Right lobe of liver (tissue), 6 donors: ENCODE results near the gene CITED2. TPM values are rescaled to one million over a fixed set of nuclear protein-coding genes. Genes with fewer than 3 reads are reported as not detected.

Experiments
- ATAC-seq, 4 donors: fragments of 200-7000 bp; cut with Tn5 transposase; one replicate each; pipeline ENCODE4 v1.9.1; 2020; ENCODE audit warnings: mild to moderate bottlenecking in 4 of 4, moderate library complexity in 4 of 4
- DNase-seq, 3 donors: peaks; one replicate each; pipeline ENCODE4 v3.0.0-alpha.2; 2020
- H3K27ac ChIP-seq, 3 donors: fragments of 200-600 bp; one replicate each; pipeline ENCODE4 v1.8.0; 2022
- H3K27me3 ChIP-seq, 2 donors: fragments of 200-600 bp; one replicate each; pipeline ENCODE4 v1.8.0; 2022
- H3K36me3 ChIP-seq, 4 donors: fragments of 200-600 bp; sonication (generic) in 1 of 4; one replicate each; pipeline versions ENCODE4 v1.5.1 to v1.8.0; 2017 to 2022; ENCODE audit warnings: control low read depth in 1 of 4
- H3K4me1 ChIP-seq, 4 donors: fragments of 200-600 bp; sonication (generic) in 1 of 4; one replicate each; pipeline versions ENCODE4 v1.5.1 to v1.8.0; 2017 to 2022; ENCODE audit warnings: control low read depth in 1 of 4
- H3K4me3 ChIP-seq, 3 donors: fragments of 200-600 bp; one replicate each; pipeline ENCODE4 v1.8.0; 2022
- H3K9me3 ChIP-seq, 4 donors: fragments of 200-600 bp; sonication (generic) in 1 of 4; one replicate each; pipeline versions ENCODE4 v1.5.1 to v1.8.0; 2017 to 2022; ENCODE audit warnings: control low read depth in 1 of 4
- CTCF ChIP-seq, 4 donors: fragments of 200-600 bp in 3 of 4; fragments of 450-650 bp in 1 of 4; IDR thresholded peaks; one replicate each; pipeline versions ENCODE4 v1.5.1 to v1.8.0; 2016 to 2022; ENCODE audit warnings: antibody characterized with exemption in 4 of 4, mild to moderate bottlenecking in 2 of 4
- POLR2A ChIP-seq: fragments of 450-650 bp; IDR thresholded peaks from one replicate; pipeline ENCODE4 v1.6.1; 2017; ENCODE audit warnings: antibody characterized with exemption, mild to moderate bottlenecking
- WGBS: methylation state at CpG from one replicate; pipeline ENCODE4 v1.1.6; 2018; ENCODE audit warnings: low coverage, low lambda C conversion rate; ENCODE audit not compliant: insufficient coverage; ENCODE audit errors: missing lambda C conversion rate; 5-methylcytosine and 5-hydroxymethylcytosine counted together
- intact Hi-C, 2 donors: fragments of 100-400 bp; cut with DNase I; formaldehyde crosslinking; loops; one replicate each; pipeline versions ENCODE4 v1.11.2 to v1.14.1; 2022
- total RNA-seq, 6 experiments: library from RNA; depleted of rRNA in 2 of 6; stranded (reverse); fragments of >200 nt in 2 of 6; fragmentation: NEBNext Ultra II Directional in 3 of 6; extraction: Animal tissue kit (Norgen Biotek cat#: 25700) in 3 of 6; gene quantifications; one replicate each; pipeline versions ENCODE4 v1.1.0 to v1.2.4, GENCODE V29; 2016 to 2023
- donor health status: DM: no; HTN: yes; CAD: no.
- donor health status: DM: no; HTN: no; CAD: no.
- donor health status: DM: no; HTN: no; CAD: no.
- donor health status: DM: no; HTN: yes; CAD: no.
- donor health status: DM: no; HTN: yes; CAD: no.

The CITED2 gene
- total RNA-seq, 6 experiments from 2014 or later = 76.6 to 373 (median 126) TPM

GRCh38 chr6:139390447-139390846 lies 16.0 kb upstream of the CITED2 start:
- TF ChIP-seq POLR2A (no peak), CTCF (IDR thresholded peaks at IDR 0.05) (no peak)
- H3K4me1 ChIP-seq = peaks cover 0 to 23% (median 6%) of the 10 kb centered on the region in 4 donors
- WGBS = 83% methylated on average over 1 of the region's 2 CpGs
- no peak overlapping the region for H3K4me3 ChIP-seq
- no peak for ATAC-seq
- H3K36me3 ChIP-seq = no peaks in the 10 kb centered on the region
- no peak for DNase-seq
- intact Hi-C loops = no loop called here
- no peaks in the 10 kb centered on the region for H3K9me3 ChIP-seq
- H3K27me3 ChIP-seq = no peaks in the 10 kb centered on the region
- no peak overlapping the region for H3K27ac ChIP-seq

- ATAC-seq (peak; percentile 87 to 93 (median 90)), DNase-seq (no peak)
- Histone ChIP-seq H3K4me1 (peaks cover 0 to 23% (median 6%) of the 10 kb centered on the region in 4 donors), H3K4me3 (no peak overlapping the region), H3K9me3 (no peaks in the 10 kb centered on the region), H3K36me3 (no peaks in the 10 kb centered on the region), H3K27ac (peak overlapping the region in 1 of 3 donors; percentile 69), H3K27me3 (no peaks in the 10 kb centered on the region)
- 35% methylated on average over 2 of the region's 2 CpGs for WGBS
- no peak for TF ChIP-seq CTCF (IDR thresholded peaks at IDR 0.05)
- TF ChIP-seq POLR2A = no peak
- intact Hi-C loops = no loop called here
Measured at GRCh38 chr6:139388384-139388783, 13.9 kb upstream of the CITED2 start.

GRCh38 chr6:139386404-139386803 lies 12.0 kb upstream of the CITED2 start:
- ATAC-seq (no peak), DNase-seq (no peak)
- 100% methylated on average over 1 of the region's 3 CpGs for WGBS

GRCh38 chr6:139381216-139381865 lies 6.9 kb upstream of the CITED2 start:
- 66% methylated on average over 5 of the region's 6 CpGs for WGBS
- Histone ChIP-seq H3K36me3 (no peaks in the 10 kb centered on the region), H3K4me1 (peaks cover 0 to 28% (median 3%) of the 10 kb centered on the region in 4 donors), H3K4me3 (no peak overlapping the region), H3K27me3 (no peaks in the 10 kb centered on the region), H3K27ac (no peak overlapping the region), H3K9me3 (no peaks in the 10 kb centered on the region)
- intact Hi-C loops = no loop called here
- ATAC-seq (no peak), DNase-seq (no peak)
- TF ChIP-seq POLR2A = no peak
- TF ChIP-seq CTCF (IDR thresholded peaks at IDR 0.05) = no peak

More at GRCh38 chr6:139386404-139386803, 12.0 kb upstream of the CITED2 start:
- H3K4me3 ChIP-seq = no peak overlapping the region
- H3K27me3 ChIP-seq = no peaks in the 10 kb centered on the region
- intact Hi-C loops = no loop called here
- H3K27ac ChIP-seq = no peak overlapping the region
- H3K36me3 ChIP-seq = no peaks in the 10 kb centered on the region
- peaks cover 0 to 16% (median 6%) of the 10 kb centered on the region in 4 donors for H3K4me1 ChIP-seq
- TF ChIP-seq CTCF (IDR thresholded peaks at IDR 0.05) (no peak), POLR2A (no peak)
- no peaks in the 10 kb centered on the region for H3K9me3 ChIP-seq
